Osteoblast (primary cell): Measurements from ENCODE around the gene SELENOO. TPM values are rescaled to one million over a fixed set of nuclear protein-coding genes. Genes with fewer than 3 reads are reported as not detected.
A peak's percentile ranks its signal among the peaks of the same experiment; 100 is the strongest.

Source experiments
- DNase-seq: peaks from one replicate; pipeline ENCODE4 v3.0.0; 2011; ENCODE audit warnings: low spot score, mixed read lengths; ENCODE audit not compliant: insufficient read length; ENCODE audit errors: missing footprints
- H2AFZ ChIP-seq: 2 replicates; pipeline ENCODE4 v1.6.0; 2011; ENCODE audit warnings: mild to moderate bottlenecking, low read length
- H3K27ac ChIP-seq: 2 replicates; pipeline ENCODE4 v1.5.1; 2011; ENCODE audit warnings: mild to moderate bottlenecking, low read depth, low read length, moderate library complexity
- H3K27me3 ChIP-seq: 2 replicates; pipeline ENCODE4 v1.6.0; 2012; ENCODE audit warnings: mild to moderate bottlenecking, control low read depth, inconsistent platforms, low read length, moderate library complexity; ENCODE audit not compliant: insufficient read depth
- H3K36me3 ChIP-seq: 2 replicates; pipeline ENCODE4 v1.5.1; 2011; ENCODE audit warnings: mild to moderate bottlenecking, low read length, control low read depth, moderate library complexity; ENCODE audit not compliant: insufficient read depth
- H3K4me1 ChIP-seq: 2 replicates; pipeline ENCODE4 v1.5.1; 2011; ENCODE audit warnings: mild to moderate bottlenecking, low read length, control low read depth, moderate library complexity; ENCODE audit not compliant: insufficient read depth
- H3K4me2 ChIP-seq: 2 replicates; pipeline ENCODE4 v1.6.0; 2011; ENCODE audit warnings: mild to moderate bottlenecking, low read length; ENCODE audit not compliant: insufficient read depth
- H3K4me3 ChIP-seq: fragments of 200-600 bp; sonication (generic); 3 replicates; pipeline ENCODE4 v1.5.1; 2012; ENCODE audit warnings: mild to moderate bottlenecking, low read length, inconsistent platforms; ENCODE audit not compliant: insufficient read depth
- H3K79me2 ChIP-seq: 2 replicates; pipeline ENCODE4 v1.6.0; 2012; ENCODE audit warnings: mild to moderate bottlenecking, low read length, control low read depth, inconsistent platforms; ENCODE audit not compliant: insufficient read depth
- H3K9me3 ChIP-seq: 2 replicates; pipeline ENCODE4 v1.5.1; 2011; ENCODE audit warnings: low read depth, low read length, control low read depth
- H4K20me1 ChIP-seq: 2 replicates; pipeline ENCODE4 v1.6.0; 2012; ENCODE audit warnings: mild to moderate bottlenecking, low read length, control low read depth; ENCODE audit not compliant: insufficient read depth
- CTCF ChIP-seq: IDR thresholded peaks from 2 replicates; pipeline ENCODE4 v1.5.1; 2011; ENCODE audit warnings: mild to moderate bottlenecking, low read depth, low read length, moderate library complexity; ENCODE audit errors: extremely low read depth
- total RNA-seq: library from RNA; depleted of rRNA; stranded (reverse); fragments of >200 nt; gene quantifications from 2 replicates; pipeline ENCODE4 v1.2.3, GENCODE V29; 2012

SELENOO gene
- total RNA-seq, 1 donor, result 15.6 TPM

- Histone ChIP-seq H3K4me3 (no peak overlapping the region), H3K4me2 (no peak overlapping the region), H3K27ac (no peak overlapping the region), H3K36me3 (no peaks in the 10 kb centered on the region), H2AFZ (peak overlapping the region; percentile 68), H3K4me1 (peaks cover 3% of the 10 kb centered on the region), H3K79me2 (peaks cover 16% of the 10 kb centered on the region), H3K27me3 (no peaks in the 10 kb centered on the region), H4K20me1 (peaks cover 6% of the 10 kb centered on the region), H3K9me3 (no peaks in the 10 kb centered on the region)
- peak; percentile 89 for DNase-seq
- no peak for TF ChIP-seq CTCF
These were observed 17.5 kb upstream of the SELENOO start for GRCh38 chr22:50183141-50183971.

- H3K27me3 ChIP-seq, result no peaks in the 10 kb centered on the region
- peaks cover 3% of the 10 kb centered on the region for H3K4me1 ChIP-seq
- H4K20me1 ChIP-seq, result peaks cover 13% of the 10 kb centered on the region
- no peak overlapping the region for H3K4me3 ChIP-seq
- no peaks in the 10 kb centered on the region for H3K9me3 ChIP-seq
- no peak overlapping the region for H3K27ac ChIP-seq
- TF ChIP-seq CTCF, result no peak
- DNase-seq, result peak; percentile 97
- peak overlapping the region; percentile 68 for H2AFZ ChIP-seq
- H3K79me2 ChIP-seq, result peaks cover 25% of the 10 kb centered on the region
- peaks cover 6% of the 10 kb centered on the region for H3K36me3 ChIP-seq
- H3K4me2 ChIP-seq, result no peak overlapping the region
These were observed 16.6 kb upstream of the SELENOO start for GRCh38 chr22:50184004-50184901.

GRCh38 chr22:50184902-50185374 lies 15.9 kb upstream of the SELENOO start:
- Histone ChIP-seq H3K27me3 (no peaks in the 10 kb centered on the region), H3K4me2 (peak overlapping the region; percentile 92), H3K79me2 (peaks cover 32% of the 10 kb centered on the region), H4K20me1 (peaks cover 16% of the 10 kb centered on the region), H2AFZ (peak overlapping the region; percentile 93), H3K27ac (peak overlapping the region; percentile 50), H3K4me1 (peaks cover 5% of the 10 kb centered on the region), H3K36me3 (peaks cover 6% of the 10 kb centered on the region), H3K4me3 (peak overlapping the region; percentile 77), H3K9me3 (no peaks in the 10 kb centered on the region)
- DNase-seq, result no peak
- no peak for TF ChIP-seq CTCF
